ENCODE measurements around the gene TRIM10. TPM values are rescaled to one million over a fixed set of nuclear protein-coding genes. Genes with fewer than 3 reads are reported as not detected.

TRIM10 gene
- total RNA-seq, 1 donor = not detected

- TF ChIP-seq CTCF (IDR thresholded peaks at IDR 0.05; ENCODE audit: insufficient read depth, low read length) = no peak
- H3K4me3 ChIP-seq (ENCODE audit: low read depth, low read length) = no peak overlapping the region
- no peak for DNase-seq (ENCODE audit: low read depth)
Observed at GRCh38 chr6:30163918-30164654, 3.1 kb upstream of the TRIM10 start.

- no peak for DNase-seq (ENCODE audit: low read depth)
- TF ChIP-seq CTCF (IDR thresholded peaks at IDR 0.05; ENCODE audit: insufficient read depth, low read length) = no peak
- H3K4me3 ChIP-seq (ENCODE audit: low read depth, low read length) = no peak within 1 kb of the TSS
Observed at GRCh38 chr6:30163090-30163917, 2.3 kb upstream of the TRIM10 start, which contains the start of gene TRIM15. TRIM15 (plus strand) TSS chr6:30163546; CDS start chr6:30163685, 139 bp downstream.

- no peak for TF ChIP-seq CTCF (IDR thresholded peaks at IDR 0.05; ENCODE audit: insufficient read depth, low read length)
- H3K4me3 ChIP-seq (ENCODE audit: low read depth, low read length) = no peak overlapping the region
- DNase-seq (ENCODE audit: low read depth) = no peak
Observed at GRCh38 chr6:30162265-30163089, 1.5 kb upstream of the TRIM10 start.

GRCh38 chr6:30160008-30160784 lies 815 bp downstream of the TRIM10 start:
- DNase-seq (ENCODE audit: low read depth) = no peak
- TF ChIP-seq CTCF (IDR thresholded peaks at IDR 0.05; ENCODE audit: insufficient read depth, low read length) = no peak
- H3K4me3 ChIP-seq (ENCODE audit: low read depth, low read length) = no peak overlapping the region

GRCh38 chr6:30158475-30159040 lies 2.5 kb downstream of the TRIM10 start:
- TF ChIP-seq CTCF (IDR thresholded peaks at IDR 0.05; ENCODE audit: insufficient read depth, low read length) = no peak
- no peak overlapping the region for H3K4me3 ChIP-seq (ENCODE audit: low read depth, low read length)
- no peak for DNase-seq (ENCODE audit: low read depth)

All from fibroblast of the aortic adventitia (primary cell).